HG03354 (cell line): Measurements from ENCODE around the gene OBSCN.

Experiments
- ATAC-seq: cut with Tn5 transposase; IDR thresholded peaks from one replicate; pipeline ENCODE4 v1.9.1; 2021; ENCODE audit warnings: mild to moderate bottlenecking; ENCODE audit not compliant: unreplicated experiment, poor library complexity, severe bottlenecking

The OBSCN gene

GRCh38 chr1:228295201-228295600 lies 87.4 kb downstream of the OBSCN start:
- no peak for ATAC-seq

GRCh38 chr1:228295981-228296380 lies 88.1 kb downstream of the OBSCN start:
- no peak for ATAC-seq

- ATAC-seq = no peak
Observed at GRCh38 chr1:228297242-228297641, 89.4 kb downstream of the OBSCN start.

GRCh38 chr1:228297822-228298221 lies 90.0 kb downstream of the OBSCN start:
- no peak for ATAC-seq

GRCh38 chr1:228298471-228298870 lies 90.6 kb downstream of the OBSCN start:
- no peak for ATAC-seq

- ATAC-seq = no peak
Observed at GRCh38 chr1:228299211-228299610, 91.4 kb downstream of the OBSCN start.

- ATAC-seq = no peak
Observed at GRCh38 chr1:228299901-228300300, 92.1 kb downstream of the OBSCN start.

- no peak for ATAC-seq
Observed at GRCh38 chr1:228302086-228302485, 94.2 kb downstream of the OBSCN start.

GRCh38 chr1:228303596-228303995 lies 95.8 kb downstream of the OBSCN start:
- no peak for ATAC-seq

GRCh38 chr1:228304225-228304624 lies 96.4 kb downstream of the OBSCN start:
- ATAC-seq = no peak

GRCh38 chr1:228304766-228305395 lies 97.0 kb downstream of the OBSCN start:
- no peak for ATAC-seq

- no peak for ATAC-seq
Observed at GRCh38 chr1:228305721-228306152, 97.9 kb downstream of the OBSCN start.

- ATAC-seq = no peak
Observed at GRCh38 chr1:228306275-228307217, 98.7 kb downstream of the OBSCN start.

GRCh38 chr1:228307218-228308023 lies 99.6 kb downstream of the OBSCN start:
- ATAC-seq = no peak

GRCh38 chr1:228308085-228308601 lies 100.3 kb downstream of the OBSCN start:
- no peak for ATAC-seq

GRCh38 chr1:228308628-228309325 lies 100.9 kb downstream of the OBSCN start:
- ATAC-seq = no peak

GRCh38 chr1:228309326-228310067 lies 101.7 kb downstream of the OBSCN start:
- no peak for ATAC-seq

GRCh38 chr1:228310162-228310792 lies 102.4 kb downstream of the OBSCN start:
- ATAC-seq = no peak
